Activated CD4-positive, CD25-positive, alpha-beta regulatory T cell treated with anti-CD3 and anti-CD28 coated beads, Interleukin-2, amount 50 U/mL, for 24 hours (primary cell): ENCODE results near the gene HSFX1.
"Not testable (repeated sequence)": the region's sequence is repeated elsewhere in the genome, so short reads cannot be mapped to it uniquely, and the experiment has no call there.

Experiments used
- ATAC-seq, 2 donors: fragments of 150-1000 bp; cut with Tn5 transposase; one replicate each; pipeline ENCODE4 v1.10.0; 2021; ENCODE audit warnings: mild to moderate bottlenecking in 1 of 2, moderate library complexity in 1 of 2

The HSFX1 gene, protein sequence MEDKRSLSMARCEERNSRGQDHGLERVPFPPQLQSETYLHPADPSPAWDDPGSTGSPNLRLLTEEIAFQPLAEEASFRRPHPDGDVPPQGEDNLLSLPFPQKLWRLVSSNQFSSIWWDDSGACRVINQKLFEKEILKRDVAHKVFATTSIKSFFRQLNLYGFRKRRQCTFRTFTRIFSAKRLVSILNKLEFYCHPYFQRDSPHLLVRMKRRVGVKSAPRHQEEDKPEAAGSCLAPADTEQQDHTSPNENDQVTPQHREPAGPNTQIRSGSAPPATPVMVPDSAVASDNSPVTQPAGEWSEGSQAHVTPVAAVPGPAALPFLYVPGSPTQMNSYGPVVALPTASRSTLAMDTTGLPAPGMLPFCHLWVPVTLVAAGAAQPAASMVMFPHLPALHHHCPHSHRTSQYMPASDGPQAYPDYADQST

DNA sequence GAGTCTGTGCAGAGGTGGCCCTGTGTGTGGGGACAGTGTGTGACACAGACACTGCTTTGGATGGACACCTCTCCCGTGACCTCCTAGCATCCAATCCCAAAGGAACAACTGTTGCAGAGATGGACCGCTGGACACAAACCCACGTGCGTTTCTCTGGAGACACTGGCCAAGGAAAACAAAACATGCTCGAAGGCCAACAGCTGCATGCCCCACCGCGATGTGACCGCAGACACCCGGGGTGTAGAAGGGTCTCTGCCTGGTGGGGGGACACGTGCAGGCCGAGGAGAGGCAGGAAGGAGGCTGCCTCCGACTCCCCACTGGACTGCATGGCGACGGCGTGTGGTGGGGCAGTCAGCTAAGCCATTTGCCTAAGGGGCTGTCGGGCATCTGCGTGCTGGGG is at the start of gene HSFX1:
Gene HSFX1, plus strand, starts transcription at position 301 of the 400 bp plus-strand sequence. CDS start 614 bp downstream, outside the sequence.
- ATAC-seq = not testable (repeated sequence)

DNA sequence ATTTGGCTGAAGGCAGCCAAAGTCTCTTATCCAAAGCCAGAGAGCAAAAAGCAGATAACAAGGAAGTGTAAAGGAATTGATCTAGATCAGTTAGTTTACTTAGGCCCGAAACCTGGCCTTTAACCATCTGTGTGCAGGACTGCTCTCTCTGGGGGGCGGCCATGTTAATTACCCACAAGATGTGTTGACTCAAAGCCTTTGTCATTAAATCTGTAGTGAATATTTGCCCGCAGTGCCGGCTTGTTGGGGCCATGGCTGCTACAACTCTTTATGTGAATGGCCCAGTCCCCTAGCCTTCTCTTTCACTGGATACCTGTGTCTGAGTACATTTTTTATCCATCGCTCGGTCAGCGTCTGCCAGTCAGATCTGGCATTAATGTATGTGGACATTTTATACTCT is 46.6 kb upstream of the HSFX1 start:
- not testable (repeated sequence) for ATAC-seq

DNA sequence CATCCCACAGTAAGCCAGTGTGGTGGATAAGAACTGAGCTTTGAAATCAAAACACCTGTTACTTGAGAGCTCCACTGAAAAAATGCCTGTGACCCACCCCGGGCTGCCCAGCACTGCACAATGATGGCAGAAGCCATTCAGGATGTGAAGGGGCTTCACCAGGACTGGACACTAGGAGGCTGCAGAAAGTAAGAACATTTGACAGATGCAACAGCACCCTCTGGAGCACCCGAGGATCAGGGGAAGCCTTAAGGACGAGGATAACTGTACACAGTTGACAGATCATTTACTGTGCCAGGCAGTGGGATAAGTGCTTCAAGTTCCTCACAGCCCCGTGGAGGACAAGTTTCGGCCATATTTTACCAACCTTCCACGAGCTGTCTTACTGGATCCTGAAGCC is 31.6 kb upstream of the HSFX1 start:
- ATAC-seq = not testable (repeated sequence)

DNA sequence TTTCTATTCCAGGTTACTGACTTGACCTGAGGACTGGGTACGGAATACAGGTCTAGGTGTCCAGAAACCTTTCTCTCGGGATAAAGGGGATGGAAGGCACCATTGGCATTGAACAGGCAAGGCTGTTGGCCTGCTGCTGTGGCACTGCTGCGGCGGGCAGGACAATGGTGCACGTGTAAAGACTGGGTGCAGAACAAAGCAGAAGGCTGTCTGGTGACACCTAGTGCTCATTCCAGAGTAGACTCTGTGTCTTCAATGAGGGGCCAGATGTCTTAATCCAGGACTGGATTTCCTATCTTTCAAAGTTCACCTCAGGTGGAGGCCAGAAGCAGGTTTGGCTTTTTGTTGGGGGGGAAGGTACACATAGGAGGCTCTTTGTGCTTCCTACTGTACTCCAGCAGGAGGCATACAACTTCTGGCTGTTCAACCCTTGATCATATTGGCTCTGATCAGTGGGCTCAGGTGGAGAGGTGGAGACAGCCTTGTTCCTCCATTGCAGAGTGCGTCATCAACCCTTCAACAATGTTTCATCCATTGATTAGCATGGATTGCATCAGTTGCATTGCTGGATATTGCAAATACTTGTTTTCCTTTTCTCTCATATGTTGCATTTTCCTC is 27.4 kb upstream of the HSFX1 start:
- peak in 1 of 2 donors; percentile 30 for ATAC-seq

- ATAC-seq = no peak
Measured at GRCh38 chrX:149757206-149758067, 16.4 kb upstream of the HSFX1 start.

- ATAC-seq = no peak
Measured at GRCh38 chrX:149758068-149758714, 15.7 kb upstream of the HSFX1 start.

DNA sequence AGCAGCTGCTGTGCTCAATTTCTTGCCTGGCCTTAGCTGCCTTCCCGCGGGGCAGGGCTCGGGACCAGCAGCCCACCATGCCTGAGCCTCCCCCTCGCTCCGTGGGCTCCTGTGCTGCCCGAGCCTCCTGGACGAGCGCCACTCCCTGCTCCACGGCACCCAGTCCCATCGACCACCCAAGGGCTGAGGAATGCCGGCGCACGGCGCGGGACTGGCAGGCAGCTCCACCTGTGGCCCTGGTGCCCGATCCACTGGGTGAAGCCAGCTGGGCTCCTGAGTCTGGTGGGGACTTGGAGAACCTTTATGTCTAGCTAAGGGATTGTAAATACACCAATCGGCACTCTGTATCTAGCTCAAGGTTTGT is 15.2 kb upstream of the HSFX1 start:
- not testable (repeated sequence) for ATAC-seq

- ATAC-seq = no peak
Measured at GRCh38 chrX:149759824-149760223, 14.0 kb upstream of the HSFX1 start.

DNA sequence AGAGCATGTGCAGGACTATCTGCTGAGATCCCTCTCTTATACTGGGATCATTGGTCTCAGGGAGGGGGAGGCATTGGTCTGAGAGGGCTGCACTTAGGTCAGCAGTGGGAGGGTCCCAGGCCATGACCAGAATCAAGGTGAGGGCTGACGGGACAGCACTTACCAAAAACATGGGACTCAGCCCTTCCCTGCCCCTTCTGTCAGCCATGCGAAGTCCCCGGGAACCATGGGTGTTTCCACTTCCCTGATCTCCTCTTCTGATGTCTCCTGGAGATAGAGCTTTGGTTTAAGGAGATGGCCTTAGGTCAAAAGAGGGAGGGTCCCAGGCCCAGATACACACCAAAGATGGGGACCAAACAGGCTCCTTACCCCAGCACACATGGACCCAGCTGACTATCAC is 12.9 kb upstream of the HSFX1 start:
- no peak for ATAC-seq

- not testable (repeated sequence) for ATAC-seq
Measured at GRCh38 chrX:149761858-149762674, 11.8 kb upstream of the HSFX1 start.

DNA sequence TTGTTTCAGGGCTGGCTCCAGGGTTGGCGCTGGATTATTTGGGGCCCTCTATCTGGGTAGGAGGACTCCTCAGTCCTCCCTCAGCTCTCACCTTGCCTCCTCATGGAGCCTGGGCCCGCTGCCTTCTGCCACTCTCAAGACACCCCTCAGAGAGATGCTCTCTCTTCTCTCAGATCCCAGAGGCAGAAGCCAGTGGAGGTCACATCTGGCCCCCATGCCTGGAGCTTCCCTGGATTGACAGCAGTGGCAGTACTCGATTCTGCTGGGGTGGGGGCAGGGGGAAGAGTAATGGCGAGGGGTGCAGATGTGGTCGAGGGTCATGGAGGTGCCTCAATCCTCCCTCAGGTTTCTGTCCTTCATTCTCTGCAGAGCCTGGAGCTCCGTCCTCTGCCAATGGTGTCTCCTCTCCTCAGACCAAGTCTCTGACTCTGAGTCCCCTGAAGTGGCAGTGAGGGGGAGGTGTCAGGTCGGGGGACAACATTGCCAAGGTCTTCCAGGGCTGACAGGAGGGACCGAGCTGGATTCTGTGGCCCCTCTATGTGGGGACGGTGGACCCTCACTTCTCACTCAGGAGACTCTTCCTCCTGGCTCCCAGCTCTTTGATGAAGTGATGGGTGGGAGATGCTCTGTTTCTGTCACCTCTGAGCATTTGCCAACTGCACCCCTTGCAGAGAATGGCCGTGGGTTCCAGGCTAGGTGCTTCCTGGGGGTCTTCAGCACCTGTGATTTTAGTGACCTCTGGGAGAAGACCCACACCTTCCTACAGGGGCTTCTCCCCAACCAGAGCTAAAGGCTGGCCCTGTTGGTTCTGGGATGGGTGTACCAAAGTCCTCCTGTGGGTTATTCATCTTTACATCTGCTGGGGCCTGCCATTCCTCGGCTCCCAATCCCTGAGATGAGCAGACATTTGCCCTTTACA is 10.9 kb upstream of the HSFX1 start:
- ATAC-seq = no peak

- ATAC-seq = not testable (repeated sequence)
Measured at GRCh38 chrX:149770344-149770743, 3.5 kb upstream of the HSFX1 start.

GRCh38 chrX:149773026-149773425 is 842 bp upstream of the HSFX1 start:
- not testable (repeated sequence) for ATAC-seq

- not testable (repeated sequence) for ATAC-seq
Measured at GRCh38 chrX:149777999-149778398, 4.1 kb downstream of the HSFX1 start.

DNA sequence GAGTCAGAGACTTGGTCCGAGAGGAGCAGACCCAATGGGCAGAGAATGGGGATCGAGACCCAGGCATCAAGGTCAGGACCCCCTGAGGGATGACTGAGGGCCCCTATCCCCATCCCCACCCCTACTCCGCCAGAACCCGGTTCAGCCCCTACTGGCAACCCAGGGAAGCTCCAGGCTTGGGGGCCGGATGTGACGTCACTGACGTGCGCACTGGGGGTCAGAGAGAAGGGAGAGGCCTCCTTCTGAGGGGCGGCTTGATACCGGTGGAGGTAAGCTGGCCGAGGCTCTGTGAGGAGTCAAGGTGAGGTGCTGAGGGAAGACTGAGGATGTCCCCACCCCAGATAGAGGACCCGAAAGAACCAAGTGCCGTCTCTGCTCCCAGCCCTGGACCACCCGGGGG is 7.9 kb downstream of the HSFX1 start, which contains the start of gene MAGEA9:
Gene MAGEA9, plus strand, starts transcription at position 204 of the 400 bp plus-strand sequence. CDS start 4,281 bp downstream, outside the sequence.
- not testable (repeated sequence) for ATAC-seq

DNA sequence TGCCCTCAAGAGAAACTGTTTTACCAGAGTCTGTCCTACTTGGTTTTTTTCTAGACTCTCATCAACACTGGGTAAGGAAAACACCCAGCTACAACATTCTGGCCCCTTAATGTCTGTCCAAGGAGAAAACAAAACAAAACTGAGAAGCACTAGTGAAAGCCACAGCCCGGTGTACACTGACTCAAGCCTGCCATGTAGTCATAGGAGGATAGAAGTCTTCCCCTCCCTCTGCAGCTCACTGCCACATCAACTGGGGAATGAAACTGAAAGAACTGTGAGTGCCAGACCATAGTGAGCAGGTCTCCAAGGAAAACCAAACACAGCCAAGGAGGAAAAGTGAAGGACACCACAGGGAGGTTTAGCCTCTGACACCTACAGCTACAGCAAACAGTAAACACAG is 21.7 kb downstream of the HSFX1 start:
- peak; percentile 97 to 98 for ATAC-seq

GRCh38 chrX:149799095-149799714 is 25.3 kb downstream of the HSFX1 start:
- no peak for ATAC-seq

DNA sequence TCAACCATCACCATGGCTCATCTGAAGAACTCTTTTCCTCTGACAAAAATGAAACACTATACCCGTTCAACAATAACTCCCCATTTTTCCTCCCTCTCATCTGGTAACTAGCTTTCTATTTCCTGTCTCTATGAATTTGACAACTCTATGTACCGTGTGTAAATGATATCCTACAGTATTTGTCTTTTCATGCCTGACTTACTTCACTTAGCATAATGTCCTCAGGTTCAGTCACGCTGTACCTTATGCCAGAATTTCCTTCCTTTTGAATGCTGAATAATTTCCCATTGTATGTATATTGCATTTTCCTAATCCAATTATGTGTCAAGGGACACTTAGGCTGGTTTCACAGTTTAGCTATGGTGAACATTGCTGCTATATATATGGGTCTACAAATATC is 26.1 kb downstream of the HSFX1 start:
- no peak for ATAC-seq

- ATAC-seq = no peak
Measured at GRCh38 chrX:149803458-149804062, 29.7 kb downstream of the HSFX1 start.

GRCh38 chrX:149804102-149804501 is 30.2 kb downstream of the HSFX1 start:
- ATAC-seq = no peak
